ENCODE data around the gene TICAM2.

Gene TICAM2

GRCh38 chr5:115530426-115530825, 71.9 kb downstream of the TICAM2 start:
- no peak for FAIRE-seq

Measured in endometrium (tissue), 2 donors.